ENCODE measurements around the gene CCDC110. TPM values are rescaled to one million over a fixed set of nuclear protein-coding genes. Genes with fewer than 3 reads are reported as not detected.

CCDC110 gene
- polyA plus RNA-seq, 1 donor: 1.4 TPM

- DNase-seq (ENCODE audit: low read depth): no peak
Measured at GRCh38 chr4:185421366-185422124, 50.0 kb downstream of the CCDC110 start.

- no peak for DNase-seq (ENCODE audit: low read depth)
Measured at GRCh38 chr4:185416955-185417354, 54.6 kb downstream of the CCDC110 start.

- DNase-seq (ENCODE audit: low read depth): no peak
Measured at GRCh38 chr4:185412412-185412811, 59.1 kb downstream of the CCDC110 start.

- DNase-seq (ENCODE audit: low read depth): no peak
Measured at GRCh38 chr4:185411849-185412248, 59.7 kb downstream of the CCDC110 start.

GRCh38 chr4:185408432-185408831, 63.1 kb downstream of the CCDC110 start:
- DNase-seq (ENCODE audit: low read depth): no peak

- DNase-seq (ENCODE audit: low read depth): no peak
Measured at GRCh38 chr4:185405296-185405999, 66.1 kb downstream of the CCDC110 start.

- DNase-seq (ENCODE audit: low read depth): no peak
Measured at GRCh38 chr4:185404031-185404430, 67.5 kb downstream of the CCDC110 start.

- no peak for DNase-seq (ENCODE audit: low read depth)
Measured at GRCh38 chr4:185399466-185399865, 72.1 kb downstream of the CCDC110 start.

- DNase-seq (ENCODE audit: low read depth): no peak
Measured at GRCh38 chr4:185398618-185399017, 72.9 kb downstream of the CCDC110 start.

GRCh38 chr4:185396724-185397385, 74.7 kb downstream of the CCDC110 start, which contains the start of gene ANKRD37:
Gene ANKRD37 (plus strand): TSS chr4:185396841. CDS start chr4:185396924, 83 bp downstream.
- no peak for DNase-seq (ENCODE audit: low read depth)

- DNase-seq (ENCODE audit: low read depth): peak; percentile 88
Measured at GRCh38 chr4:185395956-185396723, 75.4 kb downstream of the CCDC110 start.

GRCh38 chr4:185395238-185395955, 76.1 kb downstream of the CCDC110 start, which contains the start of gene LRP2BP:
Gene LRP2BP (minus strand): TSS chr4:185395924. CDS start chr4:185378186, 17,738 bp downstream.
- peak; percentile 96 for DNase-seq (ENCODE audit: low read depth)

Other genes with a start within 250 kb of the CCDC110 start
- gene LRP2BP, start 75.8 kb downstream of the CCDC110 start, polyA plus RNA-seq (ENCODE audit: insufficient read length): 6.5 TPM
- 27.1 TPM for gene ANKRD37, start 74.9 kb downstream of the CCDC110 start, polyA plus RNA-seq (ENCODE audit: insufficient read length)
- gene UFSP2, start 45.8 kb downstream of the CCDC110 start, polyA plus RNA-seq (ENCODE audit: insufficient read length): 41.9 TPM
- gene PDLIM3, start 63.8 kb upstream of the CCDC110 start, polyA plus RNA-seq (ENCODE audit: insufficient read length): 616 TPM

All from forelimb muscle (tissue), 1 donor.